GM21717 (cell line): ENCODE data around the gene RAB4B.
"Not testable (repeated sequence)": the region's sequence is repeated elsewhere in the genome, so short reads cannot be mapped to it uniquely, and the experiment has no call there.

Experiments
- ATAC-seq: cut with Tn5 transposase; IDR thresholded peaks from one replicate; pipeline ENCODE4 v1.9.1; 2021; ENCODE audit warnings: mild to moderate bottlenecking, moderate library complexity; ENCODE audit not compliant: unreplicated experiment

RAB4B gene

GRCh38 chr19:40819479-40820234 lies 41.6 kb downstream of the RAB4B start:
- ATAC-seq, result not testable (repeated sequence)

- ATAC-seq, result no peak
Measured at GRCh38 chr19:40822161-40822560, 44.1 kb downstream of the RAB4B start.

- ATAC-seq, result not testable (repeated sequence)
Measured at GRCh38 chr19:40822704-40823553, 44.9 kb downstream of the RAB4B start.

GRCh38 chr19:40824916-40825315 lies 46.9 kb downstream of the RAB4B start:
- not testable (repeated sequence) for ATAC-seq

GRCh38 chr19:40825460-40826095 lies 47.5 kb downstream of the RAB4B start:
- not testable (repeated sequence) for ATAC-seq

- not testable (repeated sequence) for ATAC-seq
Measured at GRCh38 chr19:40826312-40826698, 48.3 kb downstream of the RAB4B start.

- ATAC-seq, result not testable (repeated sequence)
Measured at GRCh38 chr19:40826699-40827385, 48.8 kb downstream of the RAB4B start.

GRCh38 chr19:40827386-40828247 lies 49.6 kb downstream of the RAB4B start:
- no peak for ATAC-seq

- ATAC-seq, result no peak
Measured at GRCh38 chr19:40829205-40829604, 51.2 kb downstream of the RAB4B start.

GRCh38 chr19:40830741-40831140 lies 52.7 kb downstream of the RAB4B start:
- not testable (repeated sequence) for ATAC-seq

GRCh38 chr19:40831502-40832430 lies 53.7 kb downstream of the RAB4B start:
- no peak for ATAC-seq

- ATAC-seq, result not testable (repeated sequence)
Measured at GRCh38 chr19:40832431-40832790, 54.4 kb downstream of the RAB4B start.

- ATAC-seq, result not testable (repeated sequence)
Measured at GRCh38 chr19:40833728-40834533, 55.9 kb downstream of the RAB4B start.

GRCh38 chr19:40836754-40837429 lies 58.8 kb downstream of the RAB4B start:
- no peak for ATAC-seq

- ATAC-seq, result not testable (repeated sequence)
Measured at GRCh38 chr19:40838477-40838876, 60.4 kb downstream of the RAB4B start.

GRCh38 chr19:40842012-40842411 lies 64.0 kb downstream of the RAB4B start:
- ATAC-seq, result not testable (repeated sequence)

- not testable (repeated sequence) for ATAC-seq
Measured at GRCh38 chr19:40842997-40843652, 65.1 kb downstream of the RAB4B start.
